PC-3 (cell line): Measurements from ENCODE around the gene TFF2. TPM values are rescaled to one million over a fixed set of nuclear protein-coding genes. Genes with fewer than 3 reads are reported as not detected.

Experiments
- ATAC-seq: fragments of 200-7000 bp; cut with Tn5 transposase; 2 replicates; pipeline ENCODE4 v1.9.1; 2020; ENCODE audit warnings: mild to moderate bottlenecking, moderate library complexity
- BruUV-seq: library from RNA; stranded (reverse); fragments of 400-500 nt; replicated peaks from 2 replicates; lab custom pipeline; 2021; lab: Mats Ljungman, UMichigan
- CTCF ChIA-PET: fragments of 300-600 bp; sonication (Branson Sonifier 250); formaldehyde crosslinking; loops from one replicate; lab custom pipeline; 2022; ENCODE audit warnings: antibody characterized with exemption; lab: Charles Lee
- POLR2A ChIA-PET: fragments of 300-600 bp; sonication (Branson Sonifier 250); formaldehyde crosslinking; loops from one replicate; lab custom pipeline; 2022; ENCODE audit warnings: antibody characterized with exemption; ENCODE audit not compliant: unreplicated experiment; lab: Charles Lee
- DNase-seq: peaks from one replicate; pipeline ENCODE4 v3.0.0-alpha.2; 2015
- H2AFZ ChIP-seq: fragments of 300-600 bp; sonication (generic); 2 replicates; pipeline ENCODE4 v1.6.0; 2016; ENCODE audit warnings: antibody characterized with exemption, low read length
- H3F3A ChIP-seq: fragments of 300-600 bp; sonication (generic); one replicate; pipeline ENCODE4 v1.6.0; 2017; ENCODE audit warnings: antibody characterized with exemption, low read length, control low read depth, mild to moderate bottlenecking; ENCODE audit not compliant: unreplicated experiment
- H3K27ac ChIP-seq: fragments of 300-600 bp; sonication (generic); 2 replicates; pipeline ENCODE4 v1.5.1; 2016; ENCODE audit warnings: mild to moderate bottlenecking, low read length
- H3K27me3 ChIP-seq: fragments of 300-600 bp; sonication (generic); 2 replicates; pipeline ENCODE4 v1.6.1; 2016; ENCODE audit warnings: low read length, mixed read lengths
- H3K36me3 ChIP-seq: fragments of 300-600 bp; sonication (generic); 2 replicates; pipeline ENCODE4 v1.6.1; 2016; ENCODE audit warnings: low read depth, mixed run types, low read length, mixed read lengths
- H3K4me1 ChIP-seq: fragments of 300-600 bp; sonication (generic); 2 replicates; pipeline ENCODE4 v1.5.1; 2016; ENCODE audit warnings: low read length; ENCODE audit not compliant: insufficient read depth
- H3K4me2 ChIP-seq: fragments of 300-600 bp; sonication (generic); 2 replicates; pipeline ENCODE4 v1.6.0; 2016; ENCODE audit warnings: low read length
- H3K4me3 ChIP-seq: fragments of 300-600 bp; sonication (generic); 2 replicates; pipeline ENCODE4 v1.5.1; 2016; ENCODE audit warnings: mild to moderate bottlenecking, low read length, mixed read lengths
- H3K79me2 ChIP-seq: fragments of 300-600 bp; sonication (generic); 2 replicates; pipeline ENCODE4 v1.6.1; 2017; ENCODE audit warnings: low read length, mixed read lengths
- H3K9ac ChIP-seq: fragments of 300-600 bp; sonication (generic); 2 replicates; pipeline ENCODE4 v1.6.0; 2016; ENCODE audit warnings: mild to moderate bottlenecking, low read length
- H3K9me2 ChIP-seq: fragments of 300-600 bp; sonication (generic); replicated peaks from 2 replicates; pipeline ENCODE4 v1.6.1; 2016; ENCODE audit warnings: mixed run types, low read length, mixed read lengths
- H3K9me3 ChIP-seq: fragments of 300-600 bp; sonication (generic); 2 replicates; pipeline ENCODE4 v1.6.1; 2016; ENCODE audit warnings: low read length, mixed read lengths
- H4K20me1 ChIP-seq: fragments of 300-600 bp; sonication (generic); 2 replicates; pipeline ENCODE4 v1.6.1; 2016; ENCODE audit warnings: low read length, mixed read lengths
- EZH2 ChIP-seq: fragments of 300-600 bp; sonication (generic); IDR thresholded peaks from one replicate; pipeline ENCODE4 v1.6.1; 2017; ENCODE audit warnings: antibody characterized with exemption, mild to moderate bottlenecking, low read length; ENCODE audit not compliant: unreplicated experiment
- EZH2phosphoT487 ChIP-seq: fragments of 300-600 bp; sonication (generic); IDR thresholded peaks from 2 replicates; pipeline ENCODE4 v1.6.1; 2018; ENCODE audit warnings: mild to moderate bottlenecking, antibody characterized with exemption, low read length, borderline replicate concordance
- intact Hi-C: fragments of 100-400 bp; cut with micrococcal nuclease; formaldehyde crosslinking; loops from 2 replicates; pipeline ENCODE4 v1.9.0; 2023
- total RNA-seq: library from RNA; depleted of rRNA; stranded (reverse); fragments of >200 nt; gene quantifications from 2 replicates; pipeline ENCODE4 v1.2.3, GENCODE V29; 2014
- TF ChIP-seq, protein P1 (sequence below): fragments of 300-600 bp; sonication (generic); conservative IDR thresholded peaks from 2 replicates; pipeline ENCODE4 v1.5.1; 2017; ENCODE audit warnings: antibody characterized with exemption, low read depth, mild to moderate bottlenecking, low read length

Gene TFF2
- total RNA-seq, 1 experiment from 2014 or later = 21.1 TPM

GRCh38 chr21:42302076-42302650, 48.6 kb downstream of the TFF2 start:
- no peak for DNase-seq
- intact Hi-C loops = no loop called here
- CTCF ChIA-PET = no interaction called here

DNA sequence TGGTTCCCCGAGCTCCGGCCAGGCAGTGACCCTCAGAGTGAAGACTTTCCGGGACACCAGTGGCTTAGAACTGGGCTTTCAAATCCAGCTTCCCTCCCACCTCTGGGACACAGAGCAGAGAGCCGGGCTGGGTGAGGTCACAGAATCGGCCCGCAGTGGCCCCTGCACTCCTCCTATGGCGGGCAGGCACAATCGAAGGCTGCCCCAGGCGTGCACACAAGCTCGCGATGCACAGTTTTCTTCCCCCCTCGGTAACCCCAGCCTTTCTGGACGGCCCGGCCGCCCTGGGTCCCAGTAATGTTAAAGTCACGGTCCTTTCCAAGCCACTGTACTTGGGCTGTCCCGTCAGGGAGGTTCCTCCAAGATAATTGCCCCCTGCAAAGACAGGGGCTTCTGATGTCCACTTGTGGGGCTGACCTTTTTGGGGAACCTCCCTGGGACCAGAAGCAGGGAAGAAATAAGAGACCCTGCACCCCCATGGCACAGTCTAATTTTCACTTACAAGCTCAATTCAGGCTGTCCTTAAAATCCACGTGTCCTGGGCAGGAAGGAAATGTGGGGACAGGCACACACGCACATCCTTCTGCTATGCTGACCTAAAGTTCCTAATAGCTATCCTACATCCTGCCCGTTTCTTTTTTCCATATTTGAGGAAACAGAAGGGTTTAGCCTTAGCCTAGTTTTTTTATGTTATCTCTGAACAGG, 49.3 kb downstream of the TFF2 start:
- CTCF ChIA-PET = no interaction called here
- no peaks in the 10 kb centered on the region for H3K9me3 ChIP-seq

More at GRCh38 chr21:42302076-42302650, 48.6 kb downstream of the TFF2 start:
- ATAC-seq = no peak
- H3K9me2 ChIP-seq = no peaks in the 10 kb centered on the region
- H3K27ac ChIP-seq = no peak overlapping the region
- H4K20me1 ChIP-seq = no peaks in the 10 kb centered on the region
- no peak overlapping the region for H3K9ac ChIP-seq
- no peaks in the 10 kb centered on the region; the same call in 1 of the 2 replicates for H3K27me3 ChIP-seq
- H2AFZ ChIP-seq = no peak overlapping the region
- no peak overlapping the region for H3K4me2 ChIP-seq
- POLR2A ChIA-PET = no interaction called here
- H3K4me1 ChIP-seq = no peaks in the 10 kb centered on the region
- BruUV-seq = no TSS peak
- H3K9me3 ChIP-seq = no peaks in the 10 kb centered on the region
- H3F3A ChIP-seq = no peaks in the 10 kb centered on the region
- no peaks in the 10 kb centered on the region for H3K36me3 ChIP-seq
- TF ChIP-seq EZH2 (no peak), EZH2phosphoT487 (no peak)
- TF ChIP-seq, protein P1, sequence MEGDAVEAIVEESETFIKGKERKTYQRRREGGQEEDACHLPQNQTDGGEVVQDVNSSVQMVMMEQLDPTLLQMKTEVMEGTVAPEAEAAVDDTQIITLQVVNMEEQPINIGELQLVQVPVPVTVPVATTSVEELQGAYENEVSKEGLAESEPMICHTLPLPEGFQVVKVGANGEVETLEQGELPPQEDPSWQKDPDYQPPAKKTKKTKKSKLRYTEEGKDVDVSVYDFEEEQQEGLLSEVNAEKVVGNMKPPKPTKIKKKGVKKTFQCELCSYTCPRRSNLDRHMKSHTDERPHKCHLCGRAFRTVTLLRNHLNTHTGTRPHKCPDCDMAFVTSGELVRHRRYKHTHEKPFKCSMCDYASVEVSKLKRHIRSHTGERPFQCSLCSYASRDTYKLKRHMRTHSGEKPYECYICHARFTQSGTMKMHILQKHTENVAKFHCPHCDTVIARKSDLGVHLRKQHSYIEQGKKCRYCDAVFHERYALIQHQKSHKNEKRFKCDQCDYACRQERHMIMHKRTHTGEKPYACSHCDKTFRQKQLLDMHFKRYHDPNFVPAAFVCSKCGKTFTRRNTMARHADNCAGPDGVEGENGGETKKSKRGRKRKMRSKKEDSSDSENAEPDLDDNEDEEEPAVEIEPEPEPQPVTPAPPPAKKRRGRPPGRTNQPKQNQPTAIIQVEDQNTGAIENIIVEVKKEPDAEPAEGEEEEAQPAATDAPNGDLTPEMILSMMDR = no peak
- no peak overlapping the region for H3K4me3 ChIP-seq
- H3K79me2 ChIP-seq = no peaks in the 10 kb centered on the region

More for the DNA sequence above, 49.3 kb downstream of the TFF2 start:
- intact Hi-C loops = no loop called here
- POLR2A ChIA-PET = no interaction called here
- Histone ChIP-seq H3K9ac (no peak overlapping the region), H3K27me3 (no peaks in the 10 kb centered on the region; the same call in 1 of the 2 replicates), H3K27ac (no peak overlapping the region), H3K36me3 (no peaks in the 10 kb centered on the region), H3K4me3 (no peak overlapping the region), H3K9me2 (no peaks in the 10 kb centered on the region), H3F3A (no peaks in the 10 kb centered on the region), H3K4me2 (no peak overlapping the region), H2AFZ (no peak overlapping the region), H4K20me1 (no peaks in the 10 kb centered on the region), H3K79me2 (no peaks in the 10 kb centered on the region), H3K4me1 (no peaks in the 10 kb centered on the region)
- TF ChIP-seq, protein P1 = no peak
- TF ChIP-seq EZH2phosphoT487 (no peak), EZH2 (no peak)
- BruUV-seq = no TSS peak
- DNase-seq (no peak), ATAC-seq (no peak)
